Dermis microvascular lymphatic vessel endothelial cell (primary cell): ENCODE results near the gene ELF4. TPM values are rescaled to one million over a fixed set of nuclear protein-coding genes. Genes with fewer than 3 reads are reported as not detected.
"Not testable (repeated sequence)": the region's sequence is repeated elsewhere in the genome, so short reads cannot be mapped to it uniquely, and the experiment has no call there.

Experiments
- DNase-seq, 2 donors: peaks; one replicate each; pipeline versions ENCODE4 v3.0.0 to v3.0.0-alpha.2; 2010; ENCODE audit warnings: low read depth in 2 of 2
- total RNA-seq: library from RNA; depleted of rRNA; stranded (reverse); fragments of >200 nt; gene quantifications from 2 replicates; pipeline ENCODE4 v1.2.1, GENCODE V29; 2014

The ELF4 gene
- total RNA-seq, 1 donor from 2014 or later = 9.8 TPM

GRCh38 chrX:130115119-130115885 lies 5.0 kb upstream of the ELF4 start:
- not testable (repeated sequence) for DNase-seq

DNA sequence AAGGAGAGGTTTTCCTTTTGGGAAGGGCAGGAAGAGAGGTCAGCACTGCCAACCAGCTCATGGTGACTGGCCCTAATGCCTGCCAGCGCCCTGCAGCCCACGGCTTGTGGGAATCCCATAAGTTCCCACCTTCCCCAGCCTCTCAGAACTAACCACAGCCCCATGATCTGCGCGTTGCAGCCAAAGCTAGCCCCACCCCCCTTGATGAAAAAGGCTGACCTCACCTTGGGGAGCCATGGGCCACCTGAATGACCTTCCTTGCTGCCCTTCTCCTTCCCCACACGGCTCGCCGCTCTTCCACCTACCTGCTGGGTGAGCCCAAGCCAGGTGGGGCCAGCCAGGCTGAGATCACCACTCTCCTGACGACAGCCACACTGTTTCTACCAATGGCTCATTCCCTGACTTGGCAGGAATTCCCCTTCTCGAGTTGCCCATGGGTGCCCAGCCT lies 3.9 kb upstream of the ELF4 start:
- DNase-seq = no peak

GRCh38 chrX:130111220-130112154 lies 1.2 kb upstream of the ELF4 start:
- no peak for DNase-seq

- DNase-seq = no peak
These were observed 593 bp downstream of the ELF4 start for GRCh38 chrX:130109429-130110378.

GRCh38 chrX:130108647-130109428 lies 1.5 kb downstream of the ELF4 start:
- DNase-seq = no peak

DNA sequence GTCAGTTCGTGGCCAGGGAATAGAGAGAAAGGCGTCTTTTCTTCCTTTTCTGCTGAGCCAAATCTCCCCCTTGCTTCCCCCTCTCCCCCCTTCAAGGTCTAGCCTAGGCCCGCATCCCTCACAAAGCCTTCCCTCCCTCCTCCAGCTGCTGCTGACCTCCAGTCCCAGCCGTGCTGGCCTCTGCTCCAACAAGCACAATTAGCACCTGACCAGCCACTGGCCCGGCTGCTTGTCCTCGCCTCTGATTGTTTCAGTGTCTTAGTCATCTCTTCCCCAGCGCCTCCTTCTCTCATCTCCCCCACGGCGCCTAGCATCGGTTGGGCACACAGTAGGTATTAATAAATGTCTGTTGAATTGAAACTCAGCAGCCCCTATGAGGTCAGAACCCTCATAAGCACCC lies 4.2 kb downstream of the ELF4 start:
- peak in 1 of 2 donors; percentile 68 for DNase-seq

- DNase-seq = no peak
These were observed 5.1 kb downstream of the ELF4 start for GRCh38 chrX:130105244-130105643.

DNA sequence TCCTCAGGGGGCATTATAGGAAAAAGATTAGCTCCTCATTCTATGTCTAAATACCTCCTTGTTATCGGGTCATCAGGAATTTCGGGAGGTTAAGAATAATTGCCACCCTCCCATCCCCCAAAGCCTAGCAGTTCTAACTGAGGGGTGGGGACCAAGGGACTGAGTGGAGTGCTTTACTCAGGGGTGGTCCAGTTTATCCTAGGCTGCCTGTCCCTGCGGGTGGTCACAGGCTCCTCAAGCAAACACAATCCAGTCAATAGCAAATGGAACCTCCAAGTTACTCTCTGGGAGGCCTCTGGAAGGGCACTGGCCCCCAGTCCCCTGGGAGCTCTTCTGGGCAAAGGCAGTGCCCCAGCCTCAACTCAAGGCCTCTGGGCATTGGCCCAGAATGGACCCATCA lies 6.7 kb downstream of the ELF4 start:
- no peak for DNase-seq

GRCh38 chrX:130100180-130100579 lies 10.1 kb downstream of the ELF4 start:
- no peak for DNase-seq

- DNase-seq = no peak
These were observed 12.1 kb downstream of the ELF4 start for GRCh38 chrX:130098210-130098552.

GRCh38 chrX:130097507-130098209 lies 12.6 kb downstream of the ELF4 start:
- peak; percentile 75 to 90 for DNase-seq

GRCh38 chrX:130095249-130096030 lies 14.9 kb downstream of the ELF4 start:
- DNase-seq = no peak

DNA sequence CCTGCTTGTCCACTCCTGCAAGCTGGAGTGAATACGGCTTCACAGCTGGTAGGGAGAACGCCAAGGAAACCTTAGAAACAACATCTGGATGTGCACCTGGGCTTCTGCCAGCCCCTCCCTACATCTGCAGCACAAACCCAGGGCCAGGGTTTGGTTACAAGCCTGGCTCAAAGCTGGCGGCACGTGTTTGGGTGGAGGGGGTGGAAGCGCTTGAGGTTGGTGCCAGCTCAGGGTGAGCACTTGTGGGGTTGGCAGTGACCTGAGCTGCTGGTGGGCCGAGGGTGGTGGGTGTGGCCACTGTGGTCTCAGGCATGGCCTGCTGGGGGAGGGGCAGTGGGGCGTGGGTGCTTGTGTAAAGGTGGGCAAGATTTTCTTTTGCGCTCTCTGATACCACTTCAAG lies 15.6 kb downstream of the ELF4 start:
- no peak for DNase-seq

DNA sequence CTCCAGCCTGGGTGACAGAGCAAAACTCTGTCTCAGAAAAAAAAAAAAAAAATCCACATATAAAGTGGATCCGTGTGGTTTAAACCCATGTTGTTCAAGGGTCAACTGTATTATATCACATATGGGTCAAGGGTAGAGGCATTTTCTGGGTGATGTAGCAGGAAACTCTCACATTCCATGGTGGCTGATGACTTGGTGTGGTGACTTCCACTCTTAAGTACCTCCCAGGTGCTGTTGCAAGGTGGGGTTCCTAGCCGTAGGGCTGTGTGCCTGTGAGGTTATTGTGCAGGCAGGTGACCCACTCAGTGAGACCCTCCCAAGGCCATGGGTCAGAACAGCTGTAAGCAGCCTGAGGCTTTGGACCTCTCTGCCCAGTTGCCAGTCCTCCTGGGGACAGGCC lies 17.0 kb downstream of the ELF4 start:
- DNase-seq = no peak

- DNase-seq = peak; percentile 55 to 76
These were observed 18.2 kb downstream of the ELF4 start for GRCh38 chrX:130091980-130092522.

DNA sequence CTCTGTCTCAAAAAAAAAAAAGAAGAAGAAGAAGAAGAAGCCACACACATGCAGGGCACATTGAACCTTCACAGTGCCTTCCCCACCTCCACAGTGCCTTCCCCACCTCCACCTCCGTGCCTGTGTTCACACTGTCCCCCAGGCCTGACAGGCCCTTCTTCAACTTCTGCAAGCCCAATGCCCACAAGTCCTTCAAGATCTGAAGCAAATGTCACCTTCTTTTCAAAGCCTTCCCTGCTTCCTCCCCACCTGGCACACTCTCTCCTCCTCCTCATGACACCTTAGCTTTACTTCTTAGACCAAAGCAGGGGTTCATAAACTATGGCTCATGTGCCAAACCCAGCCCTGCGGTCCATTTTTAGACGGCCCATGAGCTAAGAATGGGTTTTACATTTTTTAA lies 19.9 kb downstream of the ELF4 start:
- no peak for DNase-seq

- no peak for DNase-seq
These were observed 23.7 kb downstream of the ELF4 start for GRCh38 chrX:130086447-130087206.
